ENCODE data around the gene NEMP1. TPM values are rescaled to one million over a fixed set of nuclear protein-coding genes. Genes with fewer than 3 reads are reported as not detected.

The NEMP1 gene
- total and polyA plus RNA-seq, 2 of the 13 experiments (the other 11 are each of a cell fraction or from before 2014, with no cell fraction given): 11.4 to 12.9 TPM

DNA sequence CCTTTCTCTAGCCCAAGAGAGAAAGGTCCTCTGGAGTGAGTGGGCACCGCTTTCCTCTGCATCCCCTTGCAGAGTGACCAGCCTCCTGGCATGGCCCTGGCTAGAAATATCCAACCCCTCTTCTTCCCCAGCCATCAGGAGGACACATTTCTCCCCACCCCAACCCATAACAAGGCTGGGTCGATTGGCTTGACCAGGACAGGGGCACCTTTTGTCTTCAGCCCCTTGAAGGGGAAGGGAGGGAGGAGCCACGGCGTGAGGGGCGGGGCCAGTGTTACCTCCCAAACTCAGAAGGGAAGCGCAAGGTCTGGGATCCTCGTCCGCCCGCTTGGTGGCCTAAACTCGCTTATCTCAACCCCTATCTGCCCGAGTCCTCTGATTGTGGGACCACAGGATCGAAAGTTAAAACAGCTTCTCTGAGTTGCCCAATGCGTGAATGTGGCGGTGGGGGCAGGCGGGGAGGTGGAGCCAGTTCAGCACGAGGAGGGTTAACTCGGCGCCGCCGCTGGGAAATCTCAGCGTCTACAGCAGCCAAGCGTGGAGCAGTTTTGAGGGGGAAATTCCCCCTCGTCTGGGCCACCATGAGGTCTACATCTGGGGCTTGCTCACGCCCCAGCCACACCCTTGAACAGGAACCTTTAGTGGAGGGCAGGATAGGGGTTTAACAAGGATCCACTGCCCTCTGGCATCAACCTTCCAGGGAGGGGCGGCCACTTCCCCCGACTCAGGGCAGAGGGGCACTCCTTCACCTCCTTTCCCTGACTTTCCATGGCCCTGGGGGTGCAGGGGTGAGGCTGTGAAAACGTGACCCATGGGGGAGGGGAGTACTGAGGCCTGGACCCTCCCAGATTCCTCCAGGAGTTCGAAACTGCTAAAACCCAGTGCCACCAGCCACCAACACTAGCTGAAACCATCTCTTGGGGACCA, 31.8 kb upstream of the NEMP1 start (continued):
- TF ChIP-seq PHF21A (CRISPR knock-in tag; IDR thresholded peaks at IDR 0.05) (peak; percentile 41; the same call in 1 of the 2 replicates), CHD4 (IDR thresholded peaks at IDR 0.05; ENCODE audit: borderline replicate concordance, low read length) (no peak), ZNF446 (CRISPR knock-in tag; IDR thresholded peaks at IDR 0.05) (no peak), ZSCAN5A (CRISPR knock-in tag; IDR thresholded peaks at IDR 0.05; ENCODE audit: borderline replicate concordance) (no peak), CBFB (CRISPR knock-in tag; IDR thresholded peaks at IDR 0.05) (no peak), ZNF740 (CRISPR knock-in tag; IDR thresholded peaks at IDR 0.05) (no peak), MATR3 (CRISPR knock-in tag; IDR thresholded peaks at IDR 0.05) (no peak), SP1 (IDR thresholded peaks at IDR 0.05) (no peak), SP1 (CRISPR knock-in tag; IDR thresholded peaks at IDR 0.05) (peak; percentile 32; the same call in 1 of the 2 replicates), CHCHD3 (CRISPR knock-in tag; IDR thresholded peaks at IDR 0.05) (no peak), ZNF777 (CRISPR knock-in tag; IDR thresholded peaks at IDR 0.05) (no peak)
- TF ChIP-seq, protein P1, sequence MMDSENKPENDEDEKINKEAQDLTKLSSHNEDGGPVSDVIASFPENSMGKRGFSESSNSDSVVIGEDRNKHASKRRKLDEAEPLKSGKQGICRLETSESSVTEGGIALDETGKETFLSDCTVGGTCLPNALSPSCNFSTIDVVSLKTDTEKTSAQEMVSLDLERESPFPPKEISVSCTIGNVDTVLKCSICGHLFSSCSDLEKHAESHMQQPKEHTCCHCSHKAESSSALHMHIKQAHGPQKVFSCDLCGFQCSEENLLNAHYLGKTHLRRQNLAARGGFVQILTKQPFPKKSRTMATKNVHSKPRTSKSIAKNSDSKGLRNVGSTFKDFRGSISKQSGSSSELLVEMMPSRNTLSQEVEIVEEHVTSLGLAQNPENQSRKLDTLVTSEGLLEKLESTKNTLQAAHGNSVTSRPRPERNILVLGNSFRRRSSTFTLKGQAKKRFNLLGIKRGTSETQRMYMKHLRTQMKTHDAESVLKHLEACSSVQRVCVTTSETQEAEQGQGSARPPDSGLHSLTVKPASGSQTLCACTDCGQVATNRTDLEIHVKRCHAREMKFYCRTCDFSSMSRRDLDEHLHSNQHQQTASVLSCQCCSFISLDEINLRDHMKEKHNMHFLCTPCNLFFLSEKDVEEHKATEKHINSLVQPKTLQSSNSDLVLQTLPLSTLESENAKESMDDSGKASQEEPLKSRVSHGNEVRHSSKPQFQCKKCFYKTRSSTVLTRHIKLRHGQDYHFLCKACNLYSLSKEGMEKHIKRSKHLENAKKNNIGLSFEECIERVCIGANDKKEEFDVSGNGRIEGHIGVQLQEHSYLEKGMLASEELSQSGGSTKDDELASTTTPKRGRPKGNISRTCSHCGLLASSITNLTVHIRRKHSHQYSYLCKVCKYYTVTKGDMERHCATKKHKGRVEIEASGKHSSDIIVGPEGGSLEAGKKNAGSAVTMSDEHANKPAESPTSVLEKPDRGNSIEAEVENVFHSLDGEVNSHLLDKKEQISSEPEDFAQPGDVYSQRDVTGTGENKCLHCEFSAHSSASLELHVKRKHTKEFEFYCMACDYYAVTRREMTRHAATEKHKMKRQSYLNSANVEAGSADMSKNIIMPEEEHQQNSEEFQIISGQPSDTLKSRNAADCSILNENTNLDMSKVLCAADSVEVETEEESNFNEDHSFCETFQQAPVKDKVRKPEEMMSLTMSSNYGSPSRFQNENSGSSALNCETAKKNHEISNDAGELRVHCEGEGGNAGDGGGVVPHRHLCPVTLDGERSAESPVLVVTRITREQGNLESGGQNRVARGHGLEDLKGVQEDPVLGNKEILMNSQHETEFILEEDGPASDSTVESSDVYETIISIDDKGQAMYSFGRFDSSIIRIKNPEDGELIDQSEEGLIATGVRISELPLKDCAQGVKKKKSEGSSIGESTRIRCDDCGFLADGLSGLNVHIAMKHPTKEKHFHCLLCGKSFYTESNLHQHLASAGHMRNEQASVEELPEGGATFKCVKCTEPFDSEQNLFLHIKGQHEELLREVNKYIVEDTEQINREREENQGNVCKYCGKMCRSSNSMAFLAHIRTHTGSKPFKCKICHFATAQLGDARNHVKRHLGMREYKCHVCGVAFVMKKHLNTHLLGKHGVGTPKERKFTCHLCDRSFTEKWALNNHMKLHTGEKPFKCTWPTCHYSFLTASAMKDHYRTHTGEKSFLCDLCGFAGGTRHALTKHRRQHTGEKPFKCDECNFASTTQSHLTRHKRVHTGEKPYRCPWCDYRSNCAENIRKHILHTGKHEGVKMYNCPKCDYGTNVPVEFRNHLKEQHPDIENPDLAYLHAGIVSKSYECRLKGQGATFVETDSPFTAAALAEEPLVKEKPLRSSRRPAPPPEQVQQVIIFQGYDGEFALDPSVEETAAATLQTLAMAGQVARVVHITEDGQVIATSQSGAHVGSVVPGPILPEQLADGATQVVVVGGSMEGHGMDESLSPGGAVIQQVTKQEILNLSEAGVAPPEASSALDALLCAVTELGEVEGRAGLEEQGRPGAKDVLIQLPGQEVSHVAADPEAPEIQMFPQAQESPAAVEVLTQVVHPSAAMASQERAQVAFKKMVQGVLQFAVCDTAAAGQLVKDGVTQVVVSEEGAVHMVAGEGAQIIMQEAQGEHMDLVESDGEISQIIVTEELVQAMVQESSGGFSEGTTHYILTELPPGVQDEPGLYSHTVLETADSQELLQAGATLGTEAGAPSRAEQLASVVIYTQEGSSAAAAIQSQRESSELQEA (CRISPR knock-in tag; IDR thresholded peaks at IDR 0.05; ENCODE audit: not compliant biosample characterization): peak; percentile 19
- TF ChIP-seq, protein P2, sequence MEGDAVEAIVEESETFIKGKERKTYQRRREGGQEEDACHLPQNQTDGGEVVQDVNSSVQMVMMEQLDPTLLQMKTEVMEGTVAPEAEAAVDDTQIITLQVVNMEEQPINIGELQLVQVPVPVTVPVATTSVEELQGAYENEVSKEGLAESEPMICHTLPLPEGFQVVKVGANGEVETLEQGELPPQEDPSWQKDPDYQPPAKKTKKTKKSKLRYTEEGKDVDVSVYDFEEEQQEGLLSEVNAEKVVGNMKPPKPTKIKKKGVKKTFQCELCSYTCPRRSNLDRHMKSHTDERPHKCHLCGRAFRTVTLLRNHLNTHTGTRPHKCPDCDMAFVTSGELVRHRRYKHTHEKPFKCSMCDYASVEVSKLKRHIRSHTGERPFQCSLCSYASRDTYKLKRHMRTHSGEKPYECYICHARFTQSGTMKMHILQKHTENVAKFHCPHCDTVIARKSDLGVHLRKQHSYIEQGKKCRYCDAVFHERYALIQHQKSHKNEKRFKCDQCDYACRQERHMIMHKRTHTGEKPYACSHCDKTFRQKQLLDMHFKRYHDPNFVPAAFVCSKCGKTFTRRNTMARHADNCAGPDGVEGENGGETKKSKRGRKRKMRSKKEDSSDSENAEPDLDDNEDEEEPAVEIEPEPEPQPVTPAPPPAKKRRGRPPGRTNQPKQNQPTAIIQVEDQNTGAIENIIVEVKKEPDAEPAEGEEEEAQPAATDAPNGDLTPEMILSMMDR (CRISPR knock-in tag; IDR thresholded peaks at IDR 0.05): peak; percentile 37
- TF ChIP-seq, protein P3, sequence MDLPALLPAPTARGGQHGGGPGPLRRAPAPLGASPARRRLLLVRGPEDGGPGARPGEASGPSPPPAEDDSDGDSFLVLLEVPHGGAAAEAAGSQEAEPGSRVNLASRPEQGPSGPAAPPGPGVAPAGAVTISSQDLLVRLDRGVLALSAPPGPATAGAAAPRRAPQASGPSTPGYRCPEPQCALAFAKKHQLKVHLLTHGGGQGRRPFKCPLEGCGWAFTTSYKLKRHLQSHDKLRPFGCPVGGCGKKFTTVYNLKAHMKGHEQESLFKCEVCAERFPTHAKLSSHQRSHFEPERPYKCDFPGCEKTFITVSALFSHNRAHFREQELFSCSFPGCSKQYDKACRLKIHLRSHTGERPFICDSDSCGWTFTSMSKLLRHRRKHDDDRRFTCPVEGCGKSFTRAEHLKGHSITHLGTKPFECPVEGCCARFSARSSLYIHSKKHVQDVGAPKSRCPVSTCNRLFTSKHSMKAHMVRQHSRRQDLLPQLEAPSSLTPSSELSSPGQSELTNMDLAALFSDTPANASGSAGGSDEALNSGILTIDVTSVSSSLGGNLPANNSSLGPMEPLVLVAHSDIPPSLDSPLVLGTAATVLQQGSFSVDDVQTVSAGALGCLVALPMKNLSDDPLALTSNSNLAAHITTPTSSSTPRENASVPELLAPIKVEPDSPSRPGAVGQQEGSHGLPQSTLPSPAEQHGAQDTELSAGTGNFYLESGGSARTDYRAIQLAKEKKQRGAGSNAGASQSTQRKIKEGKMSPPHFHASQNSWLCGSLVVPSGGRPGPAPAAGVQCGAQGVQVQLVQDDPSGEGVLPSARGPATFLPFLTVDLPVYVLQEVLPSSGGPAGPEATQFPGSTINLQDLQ (CRISPR knock-in tag; IDR thresholded peaks at IDR 0.05): no peak

Measured in HepG2 (cell line).